Measurements from ENCODE around the gene ABHD11.

GRCh38 chr7:73742338-73742752 lies 3.7 kb upstream of the ABHD11 start:
- no peak for TF ChIP-seq CTCF (IDR thresholded peaks at IDR 0.05 in 4 of 5, conservative IDR thresholded peaks at IDR 0.05 in 1 of 5)
- TF ChIP-seq POLR2A (IDR thresholded peaks at IDR 0.05) = no peak
